ENCODE data around the gene MTG2. TPM values are rescaled to one million over a fixed set of nuclear protein-coding genes. Genes with fewer than 3 reads are reported as not detected.

Gene MTG2
- total RNA-seq, 1 donor from 2014 or later = 14.9 TPM

DNA sequence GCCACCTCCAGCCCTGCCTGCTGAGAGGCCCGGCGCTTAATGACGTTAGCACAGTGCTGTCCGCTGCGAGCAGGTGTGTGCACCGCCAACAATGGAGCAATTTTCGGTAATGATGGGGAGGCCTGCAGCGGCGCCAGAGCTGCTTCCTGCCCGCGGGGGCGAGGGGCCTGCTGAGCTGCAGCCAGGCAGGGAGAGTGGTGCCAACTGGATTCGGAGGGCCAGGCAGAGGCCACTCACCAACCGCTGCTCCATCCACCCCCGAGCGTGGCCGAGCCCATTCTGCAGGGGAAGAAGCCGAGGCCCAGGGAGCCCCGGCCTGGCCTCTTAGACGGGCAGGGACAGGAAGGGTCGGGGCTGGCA, 27.6 kb downstream of the MTG2 start:
- no peak overlapping the region for H3K4me3 ChIP-seq (ENCODE audit: low read depth, low read length)
- TF ChIP-seq, protein P1, sequence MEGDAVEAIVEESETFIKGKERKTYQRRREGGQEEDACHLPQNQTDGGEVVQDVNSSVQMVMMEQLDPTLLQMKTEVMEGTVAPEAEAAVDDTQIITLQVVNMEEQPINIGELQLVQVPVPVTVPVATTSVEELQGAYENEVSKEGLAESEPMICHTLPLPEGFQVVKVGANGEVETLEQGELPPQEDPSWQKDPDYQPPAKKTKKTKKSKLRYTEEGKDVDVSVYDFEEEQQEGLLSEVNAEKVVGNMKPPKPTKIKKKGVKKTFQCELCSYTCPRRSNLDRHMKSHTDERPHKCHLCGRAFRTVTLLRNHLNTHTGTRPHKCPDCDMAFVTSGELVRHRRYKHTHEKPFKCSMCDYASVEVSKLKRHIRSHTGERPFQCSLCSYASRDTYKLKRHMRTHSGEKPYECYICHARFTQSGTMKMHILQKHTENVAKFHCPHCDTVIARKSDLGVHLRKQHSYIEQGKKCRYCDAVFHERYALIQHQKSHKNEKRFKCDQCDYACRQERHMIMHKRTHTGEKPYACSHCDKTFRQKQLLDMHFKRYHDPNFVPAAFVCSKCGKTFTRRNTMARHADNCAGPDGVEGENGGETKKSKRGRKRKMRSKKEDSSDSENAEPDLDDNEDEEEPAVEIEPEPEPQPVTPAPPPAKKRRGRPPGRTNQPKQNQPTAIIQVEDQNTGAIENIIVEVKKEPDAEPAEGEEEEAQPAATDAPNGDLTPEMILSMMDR (conservative IDR thresholded peaks at IDR 0.05; ENCODE audit: low read depth, low read length) = no peak
- DNase-seq (ENCODE audit: low read depth) = no peak

DNA sequence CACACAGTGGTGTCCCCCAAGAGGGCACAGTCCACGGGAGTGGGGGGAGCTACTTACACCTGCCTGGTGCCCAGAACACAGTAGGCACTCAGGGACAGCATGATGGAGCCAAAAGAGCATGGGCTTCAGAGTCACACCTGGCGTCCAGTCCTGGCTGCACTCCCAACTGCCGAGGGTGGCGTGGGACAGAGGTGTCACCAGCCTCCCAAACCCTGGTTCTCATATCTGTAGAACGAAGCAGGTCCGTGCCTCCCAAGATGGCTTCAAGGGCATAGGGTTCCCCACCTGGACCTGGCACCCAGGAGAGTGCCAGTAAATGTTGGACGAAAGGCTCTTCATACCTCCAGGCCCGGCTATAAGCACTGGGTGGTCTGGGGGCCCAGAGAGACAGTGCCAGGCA, 28.4 kb downstream of the MTG2 start:
- TF ChIP-seq, protein P1 (conservative IDR thresholded peaks at IDR 0.05; ENCODE audit: low read depth, low read length) = no peak
- no peak for DNase-seq (ENCODE audit: low read depth)
- H3K4me3 ChIP-seq (ENCODE audit: low read depth, low read length) = no peak overlapping the region

DNA sequence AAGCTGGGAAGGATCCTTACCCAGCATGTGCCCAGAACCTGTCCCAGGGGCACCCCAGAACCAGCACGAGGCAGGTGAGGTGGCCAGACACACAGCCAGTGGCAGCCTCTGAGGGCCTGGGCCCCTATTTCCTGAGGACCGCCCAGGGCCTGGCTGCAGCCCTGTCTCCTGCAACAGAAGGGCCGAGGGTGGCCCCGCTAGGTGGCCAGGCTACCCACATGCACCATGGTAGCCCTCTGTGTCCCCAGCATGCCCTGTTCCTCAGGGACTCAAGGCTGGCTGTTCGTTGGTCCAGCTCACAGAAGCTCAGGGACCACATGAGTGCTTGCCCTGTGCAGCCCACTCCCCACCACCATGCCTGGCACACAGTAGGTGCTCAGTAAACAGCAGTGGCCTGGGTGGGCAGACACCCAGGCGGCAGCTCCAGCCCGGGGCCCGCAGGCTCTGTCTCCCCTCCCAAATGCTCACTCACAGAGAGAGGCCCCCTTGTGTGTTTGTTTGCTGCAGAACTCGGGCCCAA, 29.0 kb downstream of the MTG2 start:
- H3K4me3 ChIP-seq (ENCODE audit: low read depth, low read length) = no peak overlapping the region
- TF ChIP-seq, protein P1 (conservative IDR thresholded peaks at IDR 0.05; ENCODE audit: low read depth, low read length) = no peak
- DNase-seq (ENCODE audit: low read depth) = no peak

DNA sequence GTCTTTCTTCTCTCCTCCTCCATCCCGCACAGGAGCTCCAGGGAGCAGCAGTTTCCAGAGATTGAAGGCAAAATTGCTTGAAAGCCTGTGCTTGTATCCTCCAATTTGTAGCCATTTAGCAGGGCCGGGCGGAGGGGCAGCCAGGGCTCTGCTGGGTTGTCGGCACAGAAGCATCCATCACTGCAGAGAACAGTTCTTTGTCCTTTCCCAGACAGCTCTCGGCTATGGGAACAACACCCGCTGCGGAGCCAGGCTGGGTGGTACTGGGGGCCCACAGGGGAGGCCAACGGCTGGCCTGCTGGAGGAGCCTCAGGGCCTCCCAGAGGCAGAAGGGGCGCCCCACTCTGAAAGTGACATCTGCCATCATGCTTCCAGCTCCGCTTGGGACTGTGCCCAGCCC, 29.5 kb downstream of the MTG2 start:
- no peak for DNase-seq (ENCODE audit: low read depth)
- H3K4me3 ChIP-seq (ENCODE audit: low read depth, low read length) = no peak overlapping the region
- TF ChIP-seq, protein P1 (conservative IDR thresholded peaks at IDR 0.05; ENCODE audit: low read depth, low read length) = no peak

DNA sequence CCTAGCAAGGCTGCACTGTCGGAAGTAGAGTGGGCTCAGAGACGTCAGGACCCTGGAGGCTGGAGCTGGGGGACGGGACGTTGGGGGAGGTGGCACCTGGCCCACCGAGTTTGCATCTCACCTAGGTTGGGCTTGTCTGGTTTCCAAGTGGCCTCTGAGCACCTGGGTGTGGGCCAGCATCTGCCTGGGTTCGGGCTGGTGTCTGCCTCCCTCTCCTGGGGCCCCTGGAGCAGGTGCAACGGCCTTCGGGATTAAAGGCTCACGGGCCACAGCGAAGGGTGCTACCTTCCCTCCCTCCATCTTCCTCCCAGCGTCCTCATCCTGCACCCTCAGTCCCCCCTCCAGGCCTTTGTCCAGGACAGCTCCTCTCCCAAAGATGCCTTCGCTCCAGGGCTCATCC, 31.2 kb downstream of the MTG2 start:
- no peak for DNase-seq (ENCODE audit: low read depth)
- TF ChIP-seq, protein P1 (conservative IDR thresholded peaks at IDR 0.05; ENCODE audit: low read depth, low read length) = no peak
- H3K4me3 ChIP-seq (ENCODE audit: low read depth, low read length) = no peak overlapping the region

DNA sequence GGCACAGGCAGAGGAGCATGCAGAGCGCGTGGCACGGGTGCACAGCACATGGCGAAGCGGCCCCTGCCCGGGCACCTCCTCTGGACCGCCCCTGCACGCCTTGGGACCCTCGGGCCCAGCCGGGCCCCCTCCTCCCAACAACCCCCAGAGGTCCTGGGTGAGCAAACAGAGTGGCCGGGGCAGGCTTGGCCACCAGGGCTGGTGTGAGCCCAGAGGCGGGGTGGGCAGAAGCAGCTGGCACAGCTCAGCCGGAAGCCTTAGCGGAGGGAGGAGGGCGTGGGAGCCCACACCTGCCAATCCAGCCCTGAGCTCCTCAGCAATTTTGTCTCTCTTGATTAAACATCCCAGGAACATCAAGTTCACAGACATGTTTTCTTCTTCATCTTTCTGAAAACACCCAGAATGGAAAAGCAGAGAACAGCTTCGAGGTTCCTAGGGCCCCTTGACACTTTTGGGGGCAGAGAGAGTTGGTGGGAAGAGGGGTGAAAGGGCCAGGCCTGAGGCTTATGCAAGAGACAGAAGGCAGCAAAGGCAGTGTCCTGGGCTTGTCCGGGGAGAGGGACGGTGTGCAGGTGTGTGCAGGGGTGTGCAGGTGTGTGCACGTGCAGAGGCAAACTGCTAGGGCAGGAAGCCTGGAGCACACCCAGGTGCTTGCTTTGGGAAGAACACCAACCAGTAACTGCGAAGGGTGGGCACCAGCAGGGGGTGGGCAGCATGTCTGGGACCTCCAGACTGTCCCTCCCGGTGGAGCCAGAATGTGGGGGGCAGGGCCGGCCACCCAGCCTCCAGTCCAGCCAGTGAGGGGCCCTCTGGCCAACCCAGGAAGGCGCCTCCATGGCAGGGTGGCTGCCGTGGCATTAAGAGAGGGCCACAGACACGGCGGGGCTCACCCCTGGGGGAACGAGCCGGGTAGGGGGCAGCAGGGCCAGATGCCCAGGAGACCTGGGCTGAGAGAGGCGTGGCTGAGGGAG, 32.5 kb downstream of the MTG2 start:
- no peak overlapping the region for H3K4me3 ChIP-seq (ENCODE audit: low read depth, low read length)
- TF ChIP-seq, protein P1 (conservative IDR thresholded peaks at IDR 0.05; ENCODE audit: low read depth, low read length) = no peak
- no peak for DNase-seq (ENCODE audit: low read depth)

All from epithelial cell of proximal tubule (primary cell).